A549 (cell line): ENCODE data around the gene SSH3.

ENCODE experiments used
- CHD2 ChIP-seq: fragments of 150-350 bp; IDR thresholded peaks from 2 replicates; pipeline ENCODE4 v1.6.1; 2014; ENCODE audit warnings: low read length; ENCODE audit not compliant: partially characterized antibody
- EP300 ChIP-seq, 2 experiments: fragments of >200 bp; sonication (Bioruptor Twin); formaldehyde crosslinking; IDR thresholded peaks; 2 replicates in 1 of 2; 3 replicates in 1 of 2; pipeline ENCODE4 v1.6.1; 2016 to 2017
- MAZ ChIP-seq: fragments of 150-350 bp; IDR thresholded peaks from 2 replicates; pipeline ENCODE4 v1.6.1; 2014; ENCODE audit warnings: antibody characterized with exemption, low read depth, low read length, borderline replicate concordance
- POLR2A ChIP-seq: IDR thresholded peaks from 2 replicates; pipeline ENCODE4 v1.6.1; 2012; ENCODE audit warnings: mild to moderate bottlenecking, low read length
- POLR2AphosphoS2 ChIP-seq: conservative IDR thresholded peaks from 2 replicates; pipeline ENCODE4 v1.6.1; 2012; ENCODE audit warnings: low read length, improper control_type of control experiment, inconsistent platforms
- RCOR1 ChIP-seq: fragments of 150-350 bp; IDR thresholded peaks from 2 replicates; pipeline ENCODE4 v1.6.1; 2014; ENCODE audit warnings: antibody characterized with exemption, low read length, low read depth
- ZC3H11A ChIP-seq: fragments of 450-650 bp; IDR thresholded peaks from 2 replicates; pipeline ENCODE4 v1.6.1; 2014; ENCODE audit warnings: antibody characterized with exemption, mild to moderate bottlenecking
- TF ChIP-seq, protein P1 (sequence below): fragments of >200 bp; sonication (Bioruptor Twin); formaldehyde crosslinking; IDR thresholded peaks from 3 replicates; pipeline ENCODE4 v1.5.1; 2016

DNA sequence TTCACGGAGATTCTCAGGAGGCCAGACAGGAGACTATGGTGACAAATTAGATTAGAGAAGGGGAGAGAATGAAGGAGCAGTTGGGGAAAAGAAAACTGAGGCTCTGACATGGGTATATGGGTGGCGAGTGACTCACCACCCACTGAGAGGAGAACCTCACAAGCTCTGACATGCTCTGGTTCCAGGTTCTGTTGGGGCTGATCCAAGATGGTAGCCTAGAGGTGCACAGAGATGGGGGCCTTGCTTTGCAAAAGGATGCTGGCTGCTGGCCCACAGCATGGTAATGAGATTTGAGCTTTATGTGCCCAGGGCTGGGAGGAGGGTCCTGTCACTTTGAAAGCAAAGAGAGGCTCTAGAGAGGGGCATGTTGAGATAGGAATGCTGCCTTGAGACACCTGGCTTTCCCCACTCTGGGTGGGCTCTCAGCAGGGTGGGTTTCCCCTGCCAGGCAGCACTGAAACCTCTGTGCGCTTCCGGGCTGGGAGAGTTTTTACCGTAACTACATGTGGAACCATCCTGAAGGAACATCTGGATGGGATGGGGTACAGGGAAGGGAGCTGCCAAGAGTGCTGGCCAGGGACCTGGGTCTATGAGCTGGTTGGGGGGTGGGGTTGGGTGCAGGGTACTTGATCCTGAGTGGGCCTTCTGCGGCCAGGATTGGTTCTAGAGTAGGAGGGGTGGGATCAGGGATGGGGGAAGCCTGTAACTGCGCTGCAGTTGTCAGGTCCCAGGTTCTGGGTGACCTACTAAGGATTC lies 38.3 kb upstream of the SSH3 start:
- no peak for TF ChIP-seq RCOR1
- TF ChIP-seq MAZ: no peak
- no peak for TF ChIP-seq POLR2A
- TF ChIP-seq, protein P1, sequence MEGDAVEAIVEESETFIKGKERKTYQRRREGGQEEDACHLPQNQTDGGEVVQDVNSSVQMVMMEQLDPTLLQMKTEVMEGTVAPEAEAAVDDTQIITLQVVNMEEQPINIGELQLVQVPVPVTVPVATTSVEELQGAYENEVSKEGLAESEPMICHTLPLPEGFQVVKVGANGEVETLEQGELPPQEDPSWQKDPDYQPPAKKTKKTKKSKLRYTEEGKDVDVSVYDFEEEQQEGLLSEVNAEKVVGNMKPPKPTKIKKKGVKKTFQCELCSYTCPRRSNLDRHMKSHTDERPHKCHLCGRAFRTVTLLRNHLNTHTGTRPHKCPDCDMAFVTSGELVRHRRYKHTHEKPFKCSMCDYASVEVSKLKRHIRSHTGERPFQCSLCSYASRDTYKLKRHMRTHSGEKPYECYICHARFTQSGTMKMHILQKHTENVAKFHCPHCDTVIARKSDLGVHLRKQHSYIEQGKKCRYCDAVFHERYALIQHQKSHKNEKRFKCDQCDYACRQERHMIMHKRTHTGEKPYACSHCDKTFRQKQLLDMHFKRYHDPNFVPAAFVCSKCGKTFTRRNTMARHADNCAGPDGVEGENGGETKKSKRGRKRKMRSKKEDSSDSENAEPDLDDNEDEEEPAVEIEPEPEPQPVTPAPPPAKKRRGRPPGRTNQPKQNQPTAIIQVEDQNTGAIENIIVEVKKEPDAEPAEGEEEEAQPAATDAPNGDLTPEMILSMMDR: no peak
- TF ChIP-seq POLR2AphosphoS2: no peak
- TF ChIP-seq CHD2: no peak
- no peak for TF ChIP-seq EP300 (IDR thresholded peaks at IDR 0.05)
- TF ChIP-seq ZC3H11A: no peak
